PC-3 (cell line): Measurements from ENCODE around the gene KCNT2. TPM values are rescaled to one million over a fixed set of nuclear protein-coding genes. Genes with fewer than 3 reads are reported as not detected.
A peak's percentile ranks its signal among the peaks of the same experiment; 100 is the strongest.

Experiments
- ATAC-seq: fragments of 200-7000 bp; cut with Tn5 transposase; 2 replicates; pipeline ENCODE4 v1.9.1; 2020; ENCODE audit warnings: mild to moderate bottlenecking, moderate library complexity
- BruUV-seq: library from RNA; stranded (reverse); fragments of 400-500 nt; replicated peaks from 2 replicates; lab custom pipeline; 2021; lab: Mats Ljungman, UMichigan
- CTCF ChIA-PET: fragments of 300-600 bp; sonication (Branson Sonifier 250); formaldehyde crosslinking; loops from one replicate; lab custom pipeline; 2022; ENCODE audit warnings: antibody characterized with exemption; lab: Charles Lee
- POLR2A ChIA-PET: fragments of 300-600 bp; sonication (Branson Sonifier 250); formaldehyde crosslinking; loops from one replicate; lab custom pipeline; 2022; ENCODE audit warnings: antibody characterized with exemption; ENCODE audit not compliant: unreplicated experiment; lab: Charles Lee
- DNase-seq: peaks from one replicate; pipeline ENCODE4 v3.0.0-alpha.2; 2015
- H2AFZ ChIP-seq: fragments of 300-600 bp; sonication (generic); 2 replicates; pipeline ENCODE4 v1.6.0; 2016; ENCODE audit warnings: antibody characterized with exemption, low read length
- H3F3A ChIP-seq: fragments of 300-600 bp; sonication (generic); one replicate; pipeline ENCODE4 v1.6.0; 2017; ENCODE audit warnings: antibody characterized with exemption, low read length, control low read depth, mild to moderate bottlenecking; ENCODE audit not compliant: unreplicated experiment
- H3K27ac ChIP-seq: fragments of 300-600 bp; sonication (generic); 2 replicates; pipeline ENCODE4 v1.5.1; 2016; ENCODE audit warnings: mild to moderate bottlenecking, low read length
- H3K27me3 ChIP-seq: fragments of 300-600 bp; sonication (generic); 2 replicates; pipeline ENCODE4 v1.6.1; 2016; ENCODE audit warnings: low read length, mixed read lengths
- H3K36me3 ChIP-seq: fragments of 300-600 bp; sonication (generic); 2 replicates; pipeline ENCODE4 v1.6.1; 2016; ENCODE audit warnings: low read depth, mixed run types, low read length, mixed read lengths
- H3K4me1 ChIP-seq: fragments of 300-600 bp; sonication (generic); 2 replicates; pipeline ENCODE4 v1.5.1; 2016; ENCODE audit warnings: low read length; ENCODE audit not compliant: insufficient read depth
- H3K4me2 ChIP-seq: fragments of 300-600 bp; sonication (generic); 2 replicates; pipeline ENCODE4 v1.6.0; 2016; ENCODE audit warnings: low read length
- H3K4me3 ChIP-seq: fragments of 300-600 bp; sonication (generic); 2 replicates; pipeline ENCODE4 v1.5.1; 2016; ENCODE audit warnings: mild to moderate bottlenecking, low read length, mixed read lengths
- H3K79me2 ChIP-seq: fragments of 300-600 bp; sonication (generic); 2 replicates; pipeline ENCODE4 v1.6.1; 2017; ENCODE audit warnings: low read length, mixed read lengths
- H3K9ac ChIP-seq: fragments of 300-600 bp; sonication (generic); 2 replicates; pipeline ENCODE4 v1.6.0; 2016; ENCODE audit warnings: mild to moderate bottlenecking, low read length
- H3K9me2 ChIP-seq: fragments of 300-600 bp; sonication (generic); replicated peaks from 2 replicates; pipeline ENCODE4 v1.6.1; 2016; ENCODE audit warnings: mixed run types, low read length, mixed read lengths
- H3K9me3 ChIP-seq: fragments of 300-600 bp; sonication (generic); 2 replicates; pipeline ENCODE4 v1.6.1; 2016; ENCODE audit warnings: low read length, mixed read lengths
- H4K20me1 ChIP-seq: fragments of 300-600 bp; sonication (generic); 2 replicates; pipeline ENCODE4 v1.6.1; 2016; ENCODE audit warnings: low read length, mixed read lengths
- EZH2 ChIP-seq: fragments of 300-600 bp; sonication (generic); IDR thresholded peaks from one replicate; pipeline ENCODE4 v1.6.1; 2017; ENCODE audit warnings: antibody characterized with exemption, mild to moderate bottlenecking, low read length; ENCODE audit not compliant: unreplicated experiment
- EZH2phosphoT487 ChIP-seq: fragments of 300-600 bp; sonication (generic); IDR thresholded peaks from 2 replicates; pipeline ENCODE4 v1.6.1; 2018; ENCODE audit warnings: mild to moderate bottlenecking, antibody characterized with exemption, low read length, borderline replicate concordance
- intact Hi-C: fragments of 100-400 bp; cut with micrococcal nuclease; formaldehyde crosslinking; loops from 2 replicates; pipeline ENCODE4 v1.9.0; 2023
- total RNA-seq: library from RNA; depleted of rRNA; stranded (reverse); fragments of >200 nt; gene quantifications from 2 replicates; pipeline ENCODE4 v1.2.3, GENCODE V29; 2014
- TF ChIP-seq, protein P1 (sequence below): fragments of 300-600 bp; sonication (generic); conservative IDR thresholded peaks from 2 replicates; pipeline ENCODE4 v1.5.1; 2017; ENCODE audit warnings: antibody characterized with exemption, low read depth, mild to moderate bottlenecking, low read length

KCNT2 gene
- total RNA-seq, 1 experiment from 2014 or later = 0.26 TPM

DNA sequence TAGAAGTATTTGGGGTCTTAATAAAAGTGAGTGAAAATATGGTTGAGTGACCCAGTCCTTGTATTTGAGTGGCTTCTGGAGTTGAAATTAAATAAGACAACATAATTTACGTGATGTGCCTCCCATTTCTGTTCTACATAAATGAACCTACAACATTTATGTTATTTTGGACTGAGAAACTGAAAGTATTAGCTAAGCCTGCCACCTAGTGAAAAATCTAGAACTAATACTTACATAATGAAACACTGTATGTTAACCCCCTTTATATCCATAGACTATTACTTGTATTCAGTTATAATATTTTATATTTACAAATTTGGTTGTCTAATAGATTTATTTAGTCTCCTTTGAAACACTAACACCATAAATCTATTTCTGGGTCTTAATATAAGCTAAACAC lies 298.9 kb downstream of the KCNT2 start:
- no peaks in the 10 kb centered on the region for H3K36me3 ChIP-seq
- H2AFZ ChIP-seq = no peak overlapping the region
- BruUV-seq = no TSS peak
- ChIA-PET CTCF (interaction anchor here (1.8 kb wide), 1 partner anchor 161 kb away, joined by 9 read pairs; no protein-coding TSS in a partner anchor), POLR2A (no interaction called here)
- peaks cover 20% of the 10 kb centered on the region for H3K4me1 ChIP-seq
- no peaks in the 10 kb centered on the region for H3K27me3 ChIP-seq
- intact Hi-C loops = loop anchor here (1.0 to 10.0 kb wide), 3 partner anchors 161 to 369 kb away; no protein-coding TSS in a partner anchor
- H3K9me3 ChIP-seq = no peaks in the 10 kb centered on the region
- H3K27ac ChIP-seq = no peak overlapping the region
- no peaks in the 10 kb centered on the region for H4K20me1 ChIP-seq
- ATAC-seq = peak; percentile 67
- no peak overlapping the region for H3K9ac ChIP-seq
- no peaks in the 10 kb centered on the region for H3F3A ChIP-seq
- no peak overlapping the region for H3K4me3 ChIP-seq
- no peak overlapping the region for H3K4me2 ChIP-seq
- TF ChIP-seq EZH2phosphoT487 = no peak
- TF ChIP-seq, protein P1, sequence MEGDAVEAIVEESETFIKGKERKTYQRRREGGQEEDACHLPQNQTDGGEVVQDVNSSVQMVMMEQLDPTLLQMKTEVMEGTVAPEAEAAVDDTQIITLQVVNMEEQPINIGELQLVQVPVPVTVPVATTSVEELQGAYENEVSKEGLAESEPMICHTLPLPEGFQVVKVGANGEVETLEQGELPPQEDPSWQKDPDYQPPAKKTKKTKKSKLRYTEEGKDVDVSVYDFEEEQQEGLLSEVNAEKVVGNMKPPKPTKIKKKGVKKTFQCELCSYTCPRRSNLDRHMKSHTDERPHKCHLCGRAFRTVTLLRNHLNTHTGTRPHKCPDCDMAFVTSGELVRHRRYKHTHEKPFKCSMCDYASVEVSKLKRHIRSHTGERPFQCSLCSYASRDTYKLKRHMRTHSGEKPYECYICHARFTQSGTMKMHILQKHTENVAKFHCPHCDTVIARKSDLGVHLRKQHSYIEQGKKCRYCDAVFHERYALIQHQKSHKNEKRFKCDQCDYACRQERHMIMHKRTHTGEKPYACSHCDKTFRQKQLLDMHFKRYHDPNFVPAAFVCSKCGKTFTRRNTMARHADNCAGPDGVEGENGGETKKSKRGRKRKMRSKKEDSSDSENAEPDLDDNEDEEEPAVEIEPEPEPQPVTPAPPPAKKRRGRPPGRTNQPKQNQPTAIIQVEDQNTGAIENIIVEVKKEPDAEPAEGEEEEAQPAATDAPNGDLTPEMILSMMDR = peak; percentile 56; the same call in 1 of the 2 replicates
- peak; percentile 59 for DNase-seq
- no peaks in the 10 kb centered on the region for H3K9me2 ChIP-seq
- no peaks in the 10 kb centered on the region for H3K79me2 ChIP-seq

DNA sequence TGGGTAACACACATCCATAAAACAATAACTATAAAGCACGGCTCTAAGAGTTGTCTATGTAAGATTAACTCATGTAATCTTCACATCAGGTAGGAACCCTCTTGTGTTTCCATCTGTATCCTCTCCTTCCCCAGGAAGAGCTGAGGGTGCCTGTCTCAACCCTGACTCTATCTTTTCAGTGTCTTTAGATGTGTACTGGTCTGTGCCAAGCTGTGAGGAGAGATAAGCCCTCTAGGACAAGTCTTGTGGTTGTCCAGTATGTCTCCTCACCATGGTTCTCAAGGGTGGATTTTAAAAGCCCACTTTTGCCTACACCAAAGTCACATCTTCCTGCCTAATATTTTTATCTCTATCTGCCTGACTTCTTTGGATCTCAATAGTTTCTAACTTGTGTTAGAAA lies 300.1 kb downstream of the KCNT2 start:
- no peaks in the 10 kb centered on the region for H4K20me1 ChIP-seq
- TF ChIP-seq, protein P1 = no peak
- TF ChIP-seq EZH2 = no peak
- no peak for TF ChIP-seq EZH2phosphoT487
- H3K27me3 ChIP-seq = no peaks in the 10 kb centered on the region
- ATAC-seq = no peak
- H3K27ac ChIP-seq = no peak overlapping the region
- no peak for DNase-seq
- H3K9me2 ChIP-seq = no peaks in the 10 kb centered on the region
- ChIA-PET POLR2A (no interaction called here), CTCF (no interaction called here)
- H3K79me2 ChIP-seq = no peaks in the 10 kb centered on the region
- H3K4me3 ChIP-seq = no peak overlapping the region
- H2AFZ ChIP-seq = no peak overlapping the region
- BruUV-seq = no TSS peak
- no peaks in the 10 kb centered on the region for H3K9me3 ChIP-seq
- H3K36me3 ChIP-seq = no peaks in the 10 kb centered on the region
- intact Hi-C loops = loop anchor here (10.0 kb wide), 1 partner anchor 273 kb away; no protein-coding TSS in a partner anchor
- peaks cover 20% of the 10 kb centered on the region for H3K4me1 ChIP-seq
- H3K4me2 ChIP-seq = no peak overlapping the region
- no peak overlapping the region for H3K9ac ChIP-seq
- H3F3A ChIP-seq = no peaks in the 10 kb centered on the region

DNA sequence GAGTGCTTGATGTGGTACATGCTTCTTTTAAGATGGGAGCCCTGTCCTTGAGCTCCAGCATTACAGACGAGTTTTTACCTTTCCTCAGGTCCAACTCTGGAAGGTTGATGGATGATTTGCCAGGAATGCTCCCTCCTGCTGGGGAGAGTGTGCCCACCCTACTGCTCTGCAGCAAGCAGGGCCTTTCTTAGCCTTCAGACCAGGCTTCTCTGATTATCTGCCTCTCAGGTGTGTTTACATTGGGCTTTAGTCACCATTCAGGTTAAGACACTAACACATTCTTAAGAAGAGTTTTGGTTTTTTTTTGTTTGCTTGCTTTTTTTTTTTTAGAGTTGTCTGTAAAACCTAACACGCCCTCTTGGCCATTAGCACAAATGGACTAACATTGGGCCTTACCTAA lies 301.8 kb downstream of the KCNT2 start:
- intact Hi-C loops = loop anchor here (10.0 kb wide), 1 partner anchor 272 kb away; no protein-coding TSS in a partner anchor
- ATAC-seq (peak; percentile 51), DNase-seq (peak; percentile 39)
- H3K9me3 ChIP-seq = no peaks in the 10 kb centered on the region
- H3K27me3 ChIP-seq = no peaks in the 10 kb centered on the region
- H3K4me2 ChIP-seq = no peak overlapping the region
- H3K79me2 ChIP-seq = no peaks in the 10 kb centered on the region
- TF ChIP-seq EZH2phosphoT487 = no peak
- TF ChIP-seq, protein P1 = no peak
- no peak for TF ChIP-seq EZH2
- H3K4me1 ChIP-seq = peaks cover 20% of the 10 kb centered on the region
- H3F3A ChIP-seq = no peaks in the 10 kb centered on the region
- H2AFZ ChIP-seq = 0 out of 2 replicates have a peak overlapping the region, but pooled peaks have one; percentile 29
- no TSS peak for BruUV-seq
- H3K4me3 ChIP-seq = no peak overlapping the region
- no peak overlapping the region for H3K27ac ChIP-seq
- ChIA-PET CTCF (interaction anchor here (1.5 kb wide), 1 partner anchor 158 kb away, joined by 4 read pairs; no protein-coding TSS in a partner anchor), POLR2A (no interaction called here)
- no peaks in the 10 kb centered on the region for H3K36me3 ChIP-seq
- H3K9me2 ChIP-seq = no peaks in the 10 kb centered on the region
- no peak overlapping the region for H3K9ac ChIP-seq
- no peaks in the 10 kb centered on the region for H4K20me1 ChIP-seq
